GM19397 (cell line): ENCODE results near the gene LMCD1.

Experiments
- ATAC-seq: cut with Tn5 transposase; IDR thresholded peaks from one replicate; pipeline ENCODE4 v1.9.1; 2021; ENCODE audit warnings: mild to moderate bottlenecking, moderate library complexity; ENCODE audit not compliant: unreplicated experiment

Gene LMCD1

GRCh38 chr3:8608041-8608790, 106.6 kb downstream of the LMCD1 start:
- ATAC-seq, result no peak

GRCh38 chr3:8608791-8609467, 107.3 kb downstream of the LMCD1 start:
- ATAC-seq, result no peak

DNA sequence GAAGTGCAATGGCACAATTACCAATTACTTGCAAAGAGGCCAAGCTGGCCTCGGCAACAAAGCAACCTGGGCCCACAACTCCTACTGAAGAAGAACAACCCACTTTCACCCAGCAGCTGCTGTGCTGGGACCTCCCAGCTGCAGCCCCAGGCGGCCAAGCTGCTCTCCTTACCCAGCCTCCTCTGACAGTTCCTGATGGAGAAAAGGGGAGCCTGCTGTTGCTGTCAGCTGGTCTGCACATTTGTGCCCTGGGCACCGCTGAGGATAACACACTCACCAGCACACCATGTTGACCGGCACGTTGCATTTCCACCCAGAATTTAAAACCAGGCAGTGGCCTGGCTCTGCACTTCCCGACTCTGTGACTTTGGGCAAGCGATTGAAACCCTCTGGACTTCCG, 109.3 kb downstream of the LMCD1 start:
- ATAC-seq, result no peak

DNA sequence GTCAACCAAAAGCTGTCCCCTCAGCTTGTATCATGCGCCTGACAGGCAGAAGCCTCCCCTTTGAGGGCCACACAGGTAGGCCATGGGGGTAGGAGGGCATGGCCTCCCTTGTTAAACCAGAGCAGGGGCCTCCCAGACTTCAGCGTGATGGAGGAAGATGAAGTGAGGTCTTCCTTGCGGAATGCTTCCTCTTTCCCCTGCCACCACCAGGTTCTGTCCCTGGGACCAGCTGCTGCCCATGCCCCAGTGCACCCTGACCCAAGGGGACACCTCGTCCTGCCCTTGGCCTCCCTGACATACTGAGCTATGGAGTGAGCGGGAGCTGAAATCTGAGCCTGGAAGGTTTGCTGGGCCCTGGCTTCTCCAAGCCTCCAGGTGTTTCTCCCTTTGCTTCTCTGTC, 116.3 kb downstream of the LMCD1 start:
- ATAC-seq, result no peak

DNA sequence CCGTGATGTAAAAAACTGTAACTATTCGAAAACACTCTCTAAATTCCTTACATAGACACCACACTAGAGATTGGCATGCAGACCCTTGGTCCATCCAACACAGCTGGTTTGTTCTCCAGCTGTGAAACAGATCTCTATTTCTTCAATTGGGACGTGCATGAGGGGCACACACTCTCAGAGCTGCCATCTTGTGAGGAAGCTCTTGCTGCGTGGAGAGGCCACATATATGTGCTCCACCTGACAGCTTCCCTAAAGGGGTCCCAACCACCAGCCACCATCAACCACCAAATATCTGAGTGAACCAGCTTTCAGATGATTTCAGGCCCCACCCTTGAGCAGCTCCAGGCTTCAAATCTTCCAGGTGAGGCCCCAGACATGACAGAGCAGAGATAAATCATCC, 117.3 kb downstream of the LMCD1 start:
- no peak for ATAC-seq

DNA sequence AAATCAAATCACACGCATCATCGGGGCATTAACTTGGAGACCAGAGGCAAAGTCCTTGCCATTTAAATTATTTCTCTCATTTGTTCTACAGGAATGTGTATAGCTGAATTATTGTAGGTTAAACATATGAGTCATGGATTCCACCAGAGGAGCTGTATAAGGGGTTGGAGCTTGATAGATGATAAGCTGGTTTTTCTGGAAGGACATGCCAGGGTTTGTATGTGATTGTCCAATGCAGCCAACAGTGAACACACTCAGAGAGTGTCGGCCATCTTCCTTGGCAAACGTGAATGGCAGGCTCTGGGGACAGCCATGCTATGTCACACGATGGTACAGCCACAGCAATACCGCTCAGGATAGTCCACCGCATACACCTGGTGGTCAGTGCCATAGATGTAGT, 117.9 kb downstream of the LMCD1 start:
- no peak for ATAC-seq

DNA sequence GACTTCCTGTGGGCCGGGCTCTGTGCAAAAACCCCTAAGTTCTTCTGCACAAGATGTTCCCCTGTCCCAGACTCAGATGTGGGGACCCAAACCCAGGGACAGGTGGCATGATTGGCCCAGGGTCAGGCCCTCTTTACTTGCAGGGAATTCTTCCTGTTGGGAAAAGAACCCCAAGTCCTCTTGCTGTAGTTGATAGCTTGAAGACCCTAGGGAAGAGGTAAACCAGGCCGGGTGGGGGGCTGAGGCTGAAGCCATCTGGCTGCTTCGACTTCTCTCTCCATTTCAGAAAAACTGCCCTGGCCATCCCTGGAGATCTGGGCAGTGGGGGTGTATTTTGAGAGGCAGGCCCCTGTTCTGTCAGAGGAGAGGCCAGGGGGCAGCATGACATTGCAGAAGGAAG, 119.5 kb downstream of the LMCD1 start:
- no peak for ATAC-seq

DNA sequence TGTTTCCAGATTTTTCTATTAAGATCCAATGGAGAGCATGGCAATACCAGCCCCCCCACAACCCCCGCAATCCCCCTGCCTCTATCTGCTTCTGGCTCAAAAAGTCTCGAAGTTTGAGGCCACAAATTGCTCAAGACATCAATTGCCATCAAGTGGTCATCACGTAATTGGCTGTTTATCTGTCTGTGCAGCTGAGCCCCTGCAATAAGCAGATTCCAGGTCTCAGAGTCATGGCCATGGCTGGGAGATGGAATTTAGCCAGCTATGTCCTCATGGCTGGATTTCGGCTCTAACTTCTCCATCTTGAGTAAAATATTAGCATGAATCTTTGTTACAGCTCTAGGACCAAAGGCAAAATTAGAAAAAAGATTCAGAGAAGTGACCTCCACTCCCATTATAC, 120.2 kb downstream of the LMCD1 start:
- ATAC-seq, result no peak

GRCh38 chr3:8622873-8623691, 121.5 kb downstream of the LMCD1 start:
- peak; percentile 94 for ATAC-seq

- no peak for ATAC-seq
Measured at GRCh38 chr3:8623741-8624140, 122.1 kb downstream of the LMCD1 start.
